CD4-positive, CD25-positive, alpha-beta regulatory T cell (primary cell): ENCODE measurements around the gene DHRSX. TPM values are rescaled to one million over a fixed set of nuclear protein-coding genes. Genes with fewer than 3 reads are reported as not detected.

Source experiments
- ATAC-seq, 2 donors: fragments of 150-1000 bp; cut with Tn5 transposase; one replicate each; pipeline ENCODE4 v1.10.0; 2021; ENCODE audit warnings: low read depth in 2 of 2, moderate number of reproducible peaks in 2 of 2, moderate library complexity in 1 of 2
- DNase-seq, 3 donors: peaks; one replicate each; pipeline versions ENCODE4 v3.0.0 to v3.0.0-alpha.2; 2012 to 2022; ENCODE audit warnings: mixed read lengths in 1 of 3
- H3K27ac ChIP-seq: one replicate; pipeline ENCODE4 v1.7.0; 2013; ENCODE audit warnings: mild to moderate bottlenecking, low read length; ENCODE audit not compliant: insufficient read depth, poor library complexity, severe bottlenecking
- H3K27me3 ChIP-seq: one replicate; pipeline ENCODE4 v1.7.0; 2013; ENCODE audit warnings: low read length; ENCODE audit not compliant: control insufficient read depth, insufficient read depth
- H3K36me3 ChIP-seq: one replicate; pipeline ENCODE4 v1.7.0; 2013; ENCODE audit warnings: mild to moderate bottlenecking, low read length, moderate library complexity; ENCODE audit not compliant: control insufficient read depth, insufficient read depth
- H3K4me1 ChIP-seq: 2 replicates; pipeline ENCODE4 v1.7.0; 2013; ENCODE audit warnings: mild to moderate bottlenecking, low read length; ENCODE audit not compliant: insufficient read depth, control insufficient read depth, poor library complexity, severe bottlenecking
- H3K4me3 ChIP-seq: one replicate; pipeline ENCODE4 v1.7.0; 2013; ENCODE audit warnings: low read depth, mild to moderate bottlenecking, low read length, moderate library complexity
- H3K9me3 ChIP-seq, 2 experiments: 1 replicate in 1 of 2; 2 replicates in 1 of 2; pipeline ENCODE4 v1.7.0; 2013; ENCODE audit warnings: low read length in 2 of 2, mild to moderate bottlenecking in 1 of 2, moderate library complexity in 1 of 2; ENCODE audit not compliant: control insufficient read depth in 2 of 2
- H3K27ac Mint-ChIP-seq, 3 donors: one replicate each; pipeline ENCODE4 v1.8.0; 2020 to 2022; ENCODE audit warnings: mild to moderate bottlenecking in 3 of 3, mixed read lengths in 3 of 3, moderate library complexity in 2 of 3
- H3K27me3 Mint-ChIP-seq: one replicate; pipeline ENCODE4 v1.8.0; 2022; ENCODE audit warnings: mild to moderate bottlenecking, mixed read lengths
- H3K36me3 Mint-ChIP-seq: one replicate; pipeline ENCODE4 v1.8.0; 2020; ENCODE audit warnings: mixed read lengths
- H3K4me1 Mint-ChIP-seq, 4 donors: one replicate each; pipeline ENCODE4 v1.8.0; 2020 to 2022; ENCODE audit warnings: mixed read lengths in 4 of 4, mild to moderate bottlenecking in 1 of 4
- H3K4me3 Mint-ChIP-seq, 4 donors: one replicate each; pipeline ENCODE4 v1.8.0; 2020 to 2022; ENCODE audit warnings: mild to moderate bottlenecking in 4 of 4, mixed read lengths in 4 of 4, moderate library complexity in 3 of 4
- H3K9me3 Mint-ChIP-seq, 7 donors: one replicate each; pipeline ENCODE4 v1.8.0; 2020 to 2022; ENCODE audit warnings: mixed read lengths in 7 of 7, mild to moderate bottlenecking in 3 of 7, moderate library complexity in 2 of 7
- polyA plus RNA-seq, 4 donors: library from polyadenylated mRNA; unstranded; fragments of 300-500 nt; fragmentation: Illumina TruSeq; gene quantifications; one replicate each; pipeline ENCODE4 v1.2.3, GENCODE V29; 2021
- total RNA-seq: library from RNA; stranded (reverse); gene quantifications from one replicate; pipeline ENCODE4 v1.2.3, GENCODE V29; 2022

The DHRSX gene
- total and polyA plus RNA-seq, 5 donors from 2014 or later: 16.5 to 21.8 (median 18.4) TPM

DNA sequence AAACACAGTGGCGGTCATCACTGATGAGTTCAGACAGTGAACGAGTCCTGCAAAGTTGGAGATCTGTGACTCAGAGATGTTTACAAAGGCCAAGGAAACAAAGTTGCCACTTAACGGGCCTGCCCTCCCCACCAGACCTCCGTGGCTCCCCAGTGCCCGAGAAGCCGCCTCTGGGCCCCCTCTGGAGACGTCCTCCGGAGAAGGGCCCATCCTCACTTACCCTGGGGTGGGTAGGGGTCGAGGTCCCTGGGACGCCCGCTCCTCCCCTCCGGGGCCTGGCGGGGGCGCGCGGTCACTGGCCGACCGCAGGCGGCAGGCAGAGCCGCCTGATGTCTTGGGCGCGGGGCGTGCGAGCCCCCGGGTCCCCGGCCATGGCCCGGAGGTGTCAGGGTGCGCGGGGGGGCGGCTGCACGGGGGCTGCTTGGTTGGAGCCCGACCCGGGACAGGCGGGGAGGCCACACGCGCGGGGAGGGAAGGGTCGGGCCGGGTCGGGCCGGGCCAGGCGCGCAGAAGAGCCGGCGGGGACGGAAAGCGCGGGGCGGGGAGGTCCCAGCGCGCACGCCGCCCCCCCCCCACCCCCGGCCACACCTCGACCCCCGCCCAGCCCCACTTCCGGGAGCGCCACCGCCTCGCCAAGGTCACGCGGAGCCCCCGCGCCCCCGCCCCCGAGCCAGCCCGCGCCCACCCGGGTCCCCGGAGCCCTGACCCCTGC, 529 bp downstream of the DHRSX start:
- Mint-ChIP-seq H3K9me3 (no peaks in the 10 kb centered on the region), H3K4me3 (peak overlapping the region; percentile 87 to 95 (median 90)), H3K36me3 (peaks cover 6% of the 10 kb centered on the region), H3K27ac (peak overlapping the region; percentile 77 to 92 (median 87)), H3K4me1 (peaks cover 18 to 49% (median 27%) of the 10 kb centered on the region in 4 donors), H3K27me3 (no peaks in the 10 kb centered on the region)
- Histone ChIP-seq H3K27ac (peak overlapping the region; percentile 55), H3K4me3 (peak overlapping the region; percentile 73), H3K4me1 (peaks cover 22% of the 10 kb centered on the region), H3K9me3 (no peaks in the 10 kb centered on the region), H3K27me3 (no peaks in the 10 kb centered on the region), H3K36me3 (no peaks in the 10 kb centered on the region)
- peak; percentile 26 to 41 (median 41) for DNase-seq
- ATAC-seq: peak; percentile 41 to 47

DNA sequence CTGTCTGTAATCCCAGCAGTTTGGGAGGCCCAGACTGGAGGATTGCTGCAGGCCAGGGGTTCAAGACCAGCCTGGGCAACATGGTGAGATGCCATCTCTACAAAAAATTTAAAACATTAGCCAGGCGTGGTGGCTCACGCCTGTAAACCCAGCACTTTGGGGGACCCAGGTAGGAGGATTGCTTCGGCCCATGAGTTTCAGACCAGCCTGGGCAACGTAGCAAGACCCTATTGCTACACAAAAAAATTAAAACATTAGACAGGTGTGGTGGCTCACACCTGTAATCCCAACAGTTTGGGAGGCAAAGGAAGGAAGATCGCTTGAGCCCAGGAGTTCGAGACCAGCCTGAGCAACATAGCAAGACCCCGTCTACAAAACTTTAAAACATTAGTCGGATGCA, 1.3 kb downstream of the DHRSX start:
- Mint-ChIP-seq H3K27ac (peak overlapping the region; percentile 87 to 92 (median 91)), H3K9me3 (no peaks in the 10 kb centered on the region), H3K36me3 (peaks cover 6% of the 10 kb centered on the region), H3K4me1 (peaks cover 18 to 49% (median 27%) of the 10 kb centered on the region in 4 donors), H3K4me3 (peak overlapping the region; percentile 87 to 95 (median 90)), H3K27me3 (no peaks in the 10 kb centered on the region)
- no peaks in the 10 kb centered on the region for H3K27me3 ChIP-seq
- peaks cover 22% of the 10 kb centered on the region for H3K4me1 ChIP-seq
- H3K9me3 ChIP-seq: no peaks in the 10 kb centered on the region
- no peak for DNase-seq
- H3K4me3 ChIP-seq: peak overlapping the region; percentile 73
- no peak for ATAC-seq
- H3K36me3 ChIP-seq: no peaks in the 10 kb centered on the region
- peak overlapping the region; percentile 55 for H3K27ac ChIP-seq

- Histone ChIP-seq H3K36me3 (no peaks in the 10 kb centered on the region), H3K9me3 (no peaks in the 10 kb centered on the region), H3K4me3 (peak overlapping the region; percentile 73), H3K27ac (no peak overlapping the region), H3K27me3 (no peaks in the 10 kb centered on the region), H3K4me1 (peaks cover 22% of the 10 kb centered on the region)
- Mint-ChIP-seq H3K27me3 (no peaks in the 10 kb centered on the region), H3K4me1 (peaks cover 18 to 49% (median 27%) of the 10 kb centered on the region in 4 donors), H3K9me3 (no peaks in the 10 kb centered on the region), H3K36me3 (peaks cover 6% of the 10 kb centered on the region), H3K27ac (peak overlapping the region; percentile 64 to 92 (median 87)), H3K4me3 (peak overlapping the region; percentile 87 to 95 (median 90))
- no peak for DNase-seq
- no peak for ATAC-seq
Observed at GRCh38 chrX:2498781-2499302, 1.9 kb downstream of the DHRSX start.

GRCh38 chrX:2497961-2498780, 2.6 kb downstream of the DHRSX start:
- Mint-ChIP-seq H3K4me3 (peak overlapping the region; percentile 87 to 95 (median 90)), H3K27ac (peak overlapping the region; percentile 60 to 92 (median 75)), H3K4me1 (peaks cover 18 to 47% (median 25%) of the 10 kb centered on the region in 4 donors), H3K9me3 (no peaks in the 10 kb centered on the region), H3K36me3 (peaks cover 6% of the 10 kb centered on the region), H3K27me3 (no peaks in the 10 kb centered on the region)
- DNase-seq: no peak
- no peaks in the 10 kb centered on the region for H3K9me3 ChIP-seq
- H3K4me3 ChIP-seq: peak overlapping the region; percentile 73
- H3K27me3 ChIP-seq: no peaks in the 10 kb centered on the region
- H3K4me1 ChIP-seq: peaks cover 22% of the 10 kb centered on the region
- H3K36me3 ChIP-seq: no peaks in the 10 kb centered on the region
- ATAC-seq: no peak
- no peak overlapping the region for H3K27ac ChIP-seq

DNA sequence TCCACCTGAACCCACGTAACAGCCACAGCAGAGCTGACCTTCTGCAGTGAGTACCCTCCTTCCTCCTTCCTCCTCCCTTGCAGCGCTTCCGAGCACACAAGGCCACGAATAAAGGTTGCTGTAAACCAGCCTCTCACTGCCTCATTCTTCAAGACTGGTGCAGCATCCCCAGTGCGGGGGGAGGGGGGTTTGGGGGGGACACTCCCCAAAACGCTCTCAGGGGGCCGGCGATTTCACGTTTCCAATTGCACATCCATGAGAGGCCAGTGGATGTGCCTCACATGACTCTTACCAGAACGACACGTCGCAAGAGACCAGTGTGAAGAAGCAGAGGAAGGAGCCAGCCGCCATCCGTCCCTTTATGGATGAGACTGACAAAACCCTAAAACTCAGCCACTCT, 5.2 kb downstream of the DHRSX start:
- H3K4me1 ChIP-seq: peaks cover 22% of the 10 kb centered on the region
- Mint-ChIP-seq H3K27me3 (no peaks in the 10 kb centered on the region), H3K36me3 (peaks cover 12% of the 10 kb centered on the region), H3K4me1 (peaks cover 18 to 44% (median 25%) of the 10 kb centered on the region in 4 donors), H3K27ac (no peak overlapping the region), H3K4me3 (peak overlapping the region in 1 of 4 donors; percentile 57), H3K9me3 (no peaks in the 10 kb centered on the region)
- no peak for ATAC-seq
- no peak overlapping the region for H3K4me3 ChIP-seq
- H3K27me3 ChIP-seq: no peaks in the 10 kb centered on the region
- H3K27ac ChIP-seq: no peak overlapping the region
- H3K36me3 ChIP-seq: peaks cover 15% of the 10 kb centered on the region
- no peaks in the 10 kb centered on the region for H3K9me3 ChIP-seq
- no peak for DNase-seq

- ATAC-seq (no peak), DNase-seq (no peak)
- H3K27me3 Mint-ChIP-seq: no peaks in the 10 kb centered on the region
- peaks cover 4 to 20% (median 7%) of the 10 kb centered on the region in 4 donors for H3K4me1 Mint-ChIP-seq
- Histone ChIP-seq H3K4me1 (no peaks in the 10 kb centered on the region), H3K27me3 (no peaks in the 10 kb centered on the region), H3K9me3 (no peaks in the 10 kb centered on the region), H3K36me3 (peaks cover 40% of the 10 kb centered on the region), H3K27ac (no peak overlapping the region), H3K4me3 (no peak overlapping the region)
- no peak overlapping the region for H3K4me3 Mint-ChIP-seq
- peaks cover 20% of the 10 kb centered on the region for H3K36me3 Mint-ChIP-seq
- no peaks in the 10 kb centered on the region for H3K9me3 Mint-ChIP-seq
- no peak overlapping the region for H3K27ac Mint-ChIP-seq
Observed at GRCh38 chrX:2492531-2493218, 8.1 kb downstream of the DHRSX start.

DNA sequence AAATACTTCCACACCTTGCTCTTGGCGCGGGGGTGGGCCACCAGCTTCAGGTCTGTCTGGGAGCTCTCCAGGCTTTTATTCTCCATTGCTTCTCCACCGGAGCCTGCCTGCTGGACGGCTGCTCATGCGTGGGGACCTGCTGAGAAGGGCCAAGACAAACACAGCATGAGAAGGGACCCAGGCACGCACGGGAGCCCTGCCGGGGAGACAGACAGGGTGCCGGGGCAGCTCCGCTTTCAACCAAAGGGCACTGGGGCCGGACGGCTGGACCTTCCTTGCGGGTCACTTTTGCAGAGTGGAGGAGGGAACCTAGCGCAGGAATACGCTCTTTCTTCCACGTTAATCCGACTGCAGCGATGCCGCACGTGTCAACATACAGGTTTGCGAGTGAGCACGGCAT, 10.1 kb downstream of the DHRSX start:
- H3K36me3 Mint-ChIP-seq: peaks cover 21% of the 10 kb centered on the region
- H3K4me3 Mint-ChIP-seq: no peak overlapping the region
- Histone ChIP-seq H3K4me3 (no peak overlapping the region), H3K9me3 (no peaks in the 10 kb centered on the region), H3K27me3 (no peaks in the 10 kb centered on the region), H3K4me1 (no peaks in the 10 kb centered on the region), H3K27ac (no peak overlapping the region), H3K36me3 (peaks cover 52% of the 10 kb centered on the region)
- H3K27me3 Mint-ChIP-seq: no peaks in the 10 kb centered on the region
- ATAC-seq (no peak), DNase-seq (no peak)
- H3K4me1 Mint-ChIP-seq: peaks cover 1 to 5% (median 4%) of the 10 kb centered on the region in 4 donors
- H3K9me3 Mint-ChIP-seq: no peaks in the 10 kb centered on the region
- no peak overlapping the region for H3K27ac Mint-ChIP-seq
